Common myeloid progenitor, CD34-positive (primary cell): Measurements from ENCODE around the gene OMD. TPM values are rescaled to one million over a fixed set of nuclear protein-coding genes. Genes with fewer than 3 reads are reported as not detected.

Source experiments
- CTCF ChIA-PET: fragments of 350-600 bp; sonication (Branson Sonifier 250); formaldehyde crosslinking; loops from one replicate; lab custom pipeline; 2021; ENCODE audit warnings: antibody characterized with exemption; lab: Charles Lee
- POLR2A ChIA-PET: fragments of 350-600 bp; sonication (Branson Sonifier 250); formaldehyde crosslinking; loops from one replicate; lab custom pipeline; 2021; ENCODE audit warnings: antibody characterized with exemption; lab: Charles Lee
- DNase-seq, 3 donors: peaks; one replicate each; pipeline versions ENCODE4 v3.0.0 to v3.0.0-alpha.2; 2013
- H3K27ac ChIP-seq, 2 experiments: 1 replicate in 1 of 2; 2 replicates in 1 of 2; pipeline ENCODE4 v1.7.0; 2013; ENCODE audit warnings: inconsistent platforms in 2 of 2, low read length in 2 of 2, mild to moderate bottlenecking in 2 of 2, low read depth in 1 of 2, moderate library complexity in 1 of 2; ENCODE audit not compliant: severe bottlenecking in 2 of 2, insufficient read depth in 1 of 2, poor library complexity in 1 of 2
- H3K27me3 ChIP-seq, 5 experiments: replicated peaks in 2 of 5; 1 replicate in 3 of 5; 2 replicates in 2 of 5; pipeline versions ENCODE4 v1.6.1 to v1.7.0; 2013; ENCODE audit warnings: low read length in 4 of 5, mild to moderate bottlenecking in 2 of 5, moderate library complexity in 2 of 5, inconsistent platforms in 1 of 5; ENCODE audit not compliant: insufficient read depth in 5 of 5, control insufficient read depth in 4 of 5
- H3K36me3 ChIP-seq, 4 experiments: 1 replicate in 2 of 4; 2 replicates in 2 of 4; pipeline versions ENCODE4 v1.6.1 to v1.7.0; 2013; ENCODE audit warnings: low read length in 3 of 4, control low read depth in 1 of 4, mild to moderate bottlenecking in 1 of 4; ENCODE audit not compliant: control insufficient read depth in 4 of 4, insufficient read depth in 4 of 4
- H3K4me1 ChIP-seq, 4 experiments: 1 replicate in 3 of 4; 2 replicates in 1 of 4; pipeline versions ENCODE4 v1.6.1 to v1.7.1; 2013; ENCODE audit warnings: low read length in 3 of 4, mild to moderate bottlenecking in 3 of 4, control low read depth in 1 of 4, inconsistent platforms in 1 of 4, moderate library complexity in 1 of 4; ENCODE audit not compliant: control insufficient read depth in 4 of 4, insufficient read depth in 4 of 4; ENCODE audit errors: control extremely low read depth in 1 of 4
- H3K4me3 ChIP-seq, 7 experiments: 1 replicate in 4 of 7; 2 replicates in 3 of 7; pipeline versions ENCODE4 v1.5.1 to v1.7.0; 2013; ENCODE audit warnings: mild to moderate bottlenecking in 7 of 7, low read length in 6 of 7, moderate library complexity in 6 of 7, inconsistent platforms in 2 of 7, low read depth in 2 of 7, control low read depth in 1 of 7; ENCODE audit not compliant: insufficient read depth in 4 of 7, control insufficient read depth in 1 of 7; ENCODE audit errors: extremely low read depth in 1 of 7
- H3K9me3 ChIP-seq, 5 experiments: 1 replicate in 4 of 5; 2 replicates in 1 of 5; pipeline versions ENCODE4 v1.6.1 to v1.7.1; 2013; ENCODE audit warnings: low read length in 4 of 5, mild to moderate bottlenecking in 2 of 5, inconsistent platforms in 1 of 5, low read depth in 1 of 5, moderate library complexity in 1 of 5; ENCODE audit not compliant: control insufficient read depth in 4 of 5, insufficient read depth in 2 of 5; ENCODE audit errors: control extremely low read depth in 1 of 5
- WGBS: methylation state at CpG from one replicate; pipeline ENCODE4 v1.1.5; 2013; ENCODE audit not compliant: insufficient coverage; 5-methylcytosine and 5-hydroxymethylcytosine counted together
- polyA plus RNA-seq: library from polyadenylated mRNA; unstranded; fragments of 120-200 nt; gene quantifications from one replicate; pipeline ENCODE4 v1.2.1, GENCODE V29; 2013

OMD gene, protein sequence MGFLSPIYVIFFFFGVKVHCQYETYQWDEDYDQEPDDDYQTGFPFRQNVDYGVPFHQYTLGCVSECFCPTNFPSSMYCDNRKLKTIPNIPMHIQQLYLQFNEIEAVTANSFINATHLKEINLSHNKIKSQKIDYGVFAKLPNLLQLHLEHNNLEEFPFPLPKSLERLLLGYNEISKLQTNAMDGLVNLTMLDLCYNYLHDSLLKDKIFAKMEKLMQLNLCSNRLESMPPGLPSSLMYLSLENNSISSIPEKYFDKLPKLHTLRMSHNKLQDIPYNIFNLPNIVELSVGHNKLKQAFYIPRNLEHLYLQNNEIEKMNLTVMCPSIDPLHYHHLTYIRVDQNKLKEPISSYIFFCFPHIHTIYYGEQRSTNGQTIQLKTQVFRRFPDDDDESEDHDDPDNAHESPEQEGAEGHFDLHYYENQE
- polyA plus RNA-seq: not detected

DNA sequence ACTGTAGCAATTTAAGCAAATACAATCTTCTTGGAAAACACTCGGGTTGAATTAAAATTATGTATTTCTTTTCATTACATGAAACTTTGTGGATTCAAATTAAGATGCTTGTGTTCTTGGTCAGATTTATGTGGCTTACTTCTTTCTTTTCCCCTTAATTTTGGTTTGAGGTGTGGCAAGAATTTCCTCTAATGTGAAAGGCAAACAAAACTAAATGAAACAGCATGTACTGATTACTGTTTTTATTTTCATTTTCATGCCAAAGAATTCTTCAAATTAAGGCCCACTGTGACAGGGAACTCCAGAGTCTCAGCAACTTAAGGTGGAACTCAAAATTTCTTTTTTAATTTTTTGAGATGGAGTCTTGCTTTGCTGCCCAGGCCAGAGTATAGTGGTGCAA lies at the start of gene OMD:
OMD (minus strand) TSS at position 132 of the 400 bp plus-strand sequence. CDS start 6,913 bp downstream, outside the sequence.
- WGBS: no CpG with 5 or more reads among the region's 1 CpG
- Histone ChIP-seq H3K27me3 (no peaks in the 10 kb centered on the region), H3K4me1 (no peaks in the 10 kb centered on the region), H3K27ac (no peak within 1 kb of the TSS), H3K9me3 (no peaks in the 10 kb centered on the region), H3K36me3 (no peaks in the 10 kb centered on the region), H3K4me3 (no peak within 1 kb of the TSS)
- CTCF ChIA-PET: no interaction called here
- POLR2A ChIA-PET: no interaction called here
- no peak for DNase-seq

DNA sequence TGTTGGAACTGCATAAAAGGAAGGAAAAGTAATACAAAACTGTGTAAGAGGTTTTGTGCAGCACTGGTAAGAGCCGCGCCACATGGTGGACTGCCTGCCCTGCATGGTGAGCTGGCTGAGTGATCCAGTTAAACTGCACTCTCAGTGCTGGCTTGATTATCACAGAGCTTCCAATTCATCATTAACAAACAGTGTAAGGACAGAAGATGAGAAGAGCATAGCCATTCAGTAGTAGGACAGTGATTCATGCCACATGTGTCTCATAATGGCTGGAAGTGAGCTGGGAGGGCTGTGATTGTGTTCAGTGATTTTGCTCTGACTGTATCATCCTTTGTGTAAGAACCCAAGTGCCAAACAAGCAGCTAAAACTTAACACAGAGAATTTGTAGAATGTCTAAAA lies 43.9 kb upstream of the OMD start:
- Histone ChIP-seq H3K9me3 (no peaks in the 10 kb centered on the region), H3K36me3 (no peaks in the 10 kb centered on the region), H3K27me3 (no peaks in the 10 kb centered on the region), H3K27ac (no peak overlapping the region), H3K4me3 (no peak overlapping the region), H3K4me1 (no peaks in the 10 kb centered on the region)
- no CpG with 5 or more reads among the region's 2 CpGs for WGBS
- DNase-seq: no peak
- POLR2A ChIA-PET: no interaction called here
- CTCF ChIA-PET: interaction anchor here (0.6 kb wide), 1 partner anchor 218 kb away, joined by 3 read pairs; no protein-coding TSS in a partner anchor

DNA sequence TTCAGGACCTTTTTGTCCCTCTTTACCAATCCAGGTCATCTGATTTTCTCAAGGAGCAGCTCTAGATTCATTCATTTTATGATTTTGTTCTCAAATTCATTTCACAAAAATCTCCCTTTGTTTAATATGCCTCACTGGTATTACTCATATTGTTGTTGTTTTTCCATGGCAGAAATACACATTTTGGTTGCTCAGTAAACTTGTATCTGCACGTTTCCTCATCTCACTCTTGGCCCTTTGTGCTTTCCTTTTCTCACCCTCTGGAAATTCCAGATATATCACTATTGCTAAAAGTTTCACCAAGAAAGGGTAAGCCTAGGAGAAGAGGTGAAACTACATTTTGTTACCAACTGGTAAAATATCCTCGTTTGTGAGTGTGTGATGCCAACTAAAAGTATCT lies 43.2 kb upstream of the OMD start:
- no peaks in the 10 kb centered on the region for H3K27me3 ChIP-seq
- no peak for DNase-seq
- WGBS: 100% methylated on average over 2 of the region's 2 CpGs
- H3K27ac ChIP-seq: no peak overlapping the region
- H3K4me1 ChIP-seq: no peaks in the 10 kb centered on the region
- H3K9me3 ChIP-seq: no peaks in the 10 kb centered on the region
- H3K36me3 ChIP-seq: no peaks in the 10 kb centered on the region
- ChIA-PET POLR2A (no interaction called here), CTCF (no interaction called here)
- no peak overlapping the region for H3K4me3 ChIP-seq

DNA sequence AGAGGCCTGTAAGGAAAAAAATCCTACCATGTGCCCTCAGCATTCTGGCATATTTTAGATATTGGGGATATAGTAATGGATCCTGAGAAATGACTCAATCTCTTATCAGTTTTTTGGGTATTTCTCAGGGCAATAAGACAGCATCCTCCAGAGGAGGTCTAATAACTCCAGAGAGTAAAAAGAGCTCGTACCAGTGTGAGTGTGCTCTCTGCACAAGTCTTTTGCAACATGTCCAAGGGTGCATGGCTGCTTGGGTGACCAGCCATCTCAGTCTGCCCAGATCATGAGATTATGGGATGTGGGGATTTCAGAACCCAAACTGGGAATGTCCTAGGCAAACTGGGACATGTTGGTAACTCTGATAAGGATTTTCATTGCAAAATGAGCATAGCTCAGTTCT lies 42.8 kb upstream of the OMD start:
- no peak for DNase-seq
- Histone ChIP-seq H3K4me3 (no peak overlapping the region), H3K27me3 (no peaks in the 10 kb centered on the region), H3K4me1 (no peaks in the 10 kb centered on the region), H3K9me3 (no peaks in the 10 kb centered on the region), H3K36me3 (no peaks in the 10 kb centered on the region), H3K27ac (no peak overlapping the region)
- 100% methylated on average over 1 of the region's 1 CpG for WGBS
- ChIA-PET POLR2A (no interaction called here), CTCF (no interaction called here)

DNA sequence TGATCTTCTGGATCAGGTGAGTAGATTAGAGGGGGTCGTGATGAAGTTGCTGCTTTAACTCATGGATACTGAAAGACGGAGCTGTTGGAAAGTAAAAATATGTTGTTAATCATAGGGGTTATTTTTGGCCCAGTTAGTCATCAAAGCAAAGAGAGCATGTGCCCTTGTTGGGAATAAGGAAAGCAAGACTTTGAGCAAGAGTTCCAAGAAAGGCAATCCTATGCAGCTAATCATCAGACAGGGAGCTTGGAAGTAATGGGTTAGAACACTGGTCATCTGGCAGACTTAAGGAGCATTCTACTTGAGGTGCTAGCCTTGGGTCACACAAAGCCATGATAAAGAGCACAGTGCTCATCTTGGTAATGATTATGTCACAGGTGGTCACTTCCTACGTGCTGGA lies 39.7 kb upstream of the OMD start:
- H3K27ac ChIP-seq: no peak overlapping the region
- DNase-seq: no peak
- H3K27me3 ChIP-seq: no peaks in the 10 kb centered on the region
- no peaks in the 10 kb centered on the region for H3K9me3 ChIP-seq
- H3K4me3 ChIP-seq: no peak overlapping the region
- H3K36me3 ChIP-seq: no peaks in the 10 kb centered on the region
- POLR2A ChIA-PET: no interaction called here
- no peaks in the 10 kb centered on the region for H3K4me1 ChIP-seq
- CTCF ChIA-PET: no interaction called here
- 97% methylated on average over 3 of the region's 3 CpGs for WGBS

DNA sequence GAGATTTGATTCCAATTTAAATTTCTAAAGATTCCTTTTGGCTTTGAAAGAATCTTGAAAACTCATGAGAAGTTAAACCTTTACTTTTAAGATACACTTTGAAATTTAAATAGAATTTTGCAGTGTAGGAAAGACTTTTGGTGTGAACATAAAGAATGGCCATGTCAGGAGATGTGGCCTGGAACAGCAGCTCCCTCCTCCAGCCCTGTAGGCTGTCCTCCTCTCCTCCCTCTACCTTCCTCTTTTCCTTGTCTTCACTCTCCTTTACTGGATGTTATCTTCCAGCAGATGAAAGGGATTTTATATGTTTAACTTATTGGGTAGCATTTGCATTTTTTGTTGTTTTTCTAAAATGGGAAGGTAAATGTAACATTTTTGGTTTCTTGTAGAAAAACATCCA lies 39.1 kb upstream of the OMD start:
- no peak for DNase-seq
- Histone ChIP-seq H3K4me1 (no peaks in the 10 kb centered on the region), H3K36me3 (no peaks in the 10 kb centered on the region), H3K27ac (no peak overlapping the region), H3K9me3 (no peaks in the 10 kb centered on the region), H3K4me3 (no peak overlapping the region), H3K27me3 (no peaks in the 10 kb centered on the region)
- POLR2A ChIA-PET: no interaction called here
- CTCF ChIA-PET: no interaction called here

DNA sequence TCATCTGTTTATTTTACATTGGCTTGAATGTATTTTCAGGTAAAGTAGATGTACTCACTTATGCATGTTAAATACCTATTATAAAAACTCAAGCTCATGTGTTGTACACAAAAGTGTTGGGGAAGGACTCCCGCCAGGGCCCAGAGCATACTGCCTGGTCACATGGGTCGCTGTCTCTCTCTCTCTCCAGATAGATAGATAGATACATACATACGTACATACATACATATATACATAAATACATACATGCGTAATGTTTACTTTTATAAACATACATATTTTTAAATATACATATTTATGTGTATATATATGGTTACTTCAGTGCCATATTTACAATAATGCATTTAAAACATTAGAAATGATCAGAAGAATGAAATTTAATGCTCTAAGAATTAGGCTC lies 33.3 kb upstream of the OMD start:
- ChIA-PET POLR2A (no interaction called here), CTCF (no interaction called here)

More for the DNA sequence above, 33.3 kb upstream of the OMD start:
- no peak for DNase-seq
- Histone ChIP-seq H3K4me1 (no peaks in the 10 kb centered on the region), H3K36me3 (no peaks in the 10 kb centered on the region), H3K27ac (no peak overlapping the region), H3K27me3 (no peaks in the 10 kb centered on the region), H3K4me3 (no peak overlapping the region), H3K9me3 (no peaks in the 10 kb centered on the region)
- WGBS: no CpG with 5 or more reads among the region's 4 CpGs
